ENCODE results near the gene RRM2. TPM values are rescaled to one million over a fixed set of nuclear protein-coding genes. Genes with fewer than 3 reads are reported as not detected.

The RRM2 gene
- total RNA-seq, 1 experiment from 2014 or later, result 330 TPM

DNA sequence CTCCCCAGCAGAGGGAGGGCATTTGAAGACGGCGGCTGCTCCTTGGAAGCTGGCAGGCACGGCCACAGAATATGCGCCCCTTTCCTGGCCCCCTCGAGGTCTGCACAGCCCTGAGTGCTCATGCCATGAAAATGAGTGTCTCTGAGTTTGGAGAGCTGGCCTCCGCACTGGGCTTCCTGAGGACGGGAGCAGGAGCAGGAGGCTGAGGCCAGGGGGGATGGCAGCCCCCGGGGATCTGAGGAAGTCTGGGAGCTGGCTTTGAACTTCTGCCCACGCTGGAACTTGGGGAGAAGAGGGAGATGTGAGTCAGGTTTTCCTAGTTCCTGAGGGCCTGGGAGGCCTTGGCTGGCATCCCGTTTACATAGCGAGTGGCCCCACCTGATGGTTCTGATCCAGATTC, 47.0 kb downstream of the RRM2 start:
- peak overlapping the region; percentile 45; the same call in 1 of the 2 replicates for H3K27ac ChIP-seq (ENCODE audit: low read depth, low read length)
- ATAC-seq (peak; percentile 31; the same call in 1 of the 2 replicates), DNase-seq (ENCODE audit: low read depth, low spot score) (no peak)
- no peak overlapping the region for H2AFZ ChIP-seq (ENCODE audit: low read depth, low read length, poor library complexity, severe bottlenecking)
- intact Hi-C loops (cut with micrococcal nuclease), result no loop called here
- no TSS peak for BruUV-seq (replicated peaks)
- ChIA-PET RAD21 (ENCODE audit: low non-redundant PET in 1 of 2, low total read pairs in 2 of 2, uncharacterized antibody in 2 of 2, unreplicated experiment in 2 of 2) (no interaction called here), CTCF (interaction anchor here (1.0 to 1.7 kb wide), 4 partner anchors 13 to 239 kb away, joined by 3 read pairs; no protein-coding TSS in a partner anchor), POLR2A (interaction anchor here (1.4 kb wide), 1 partner anchor 279 kb away, joined by 3 read pairs; the partner anchor contains the start of gene ODC1)
- TF ChIP-seq SP1 (IDR thresholded peaks at IDR 0.05; ENCODE audit: low read depth), result no peak; the same call in 1 of the 2 replicates
- no peak for TF ChIP-seq RAD21 (IDR thresholded peaks at IDR 0.05; ENCODE audit: low read depth)
- peak; percentile 51; the same call in 1 of the 2 replicates for TF ChIP-seq FOSL1 (IDR thresholded peaks at IDR 0.05; ENCODE audit: low read depth)
- TF ChIP-seq, protein P1, sequence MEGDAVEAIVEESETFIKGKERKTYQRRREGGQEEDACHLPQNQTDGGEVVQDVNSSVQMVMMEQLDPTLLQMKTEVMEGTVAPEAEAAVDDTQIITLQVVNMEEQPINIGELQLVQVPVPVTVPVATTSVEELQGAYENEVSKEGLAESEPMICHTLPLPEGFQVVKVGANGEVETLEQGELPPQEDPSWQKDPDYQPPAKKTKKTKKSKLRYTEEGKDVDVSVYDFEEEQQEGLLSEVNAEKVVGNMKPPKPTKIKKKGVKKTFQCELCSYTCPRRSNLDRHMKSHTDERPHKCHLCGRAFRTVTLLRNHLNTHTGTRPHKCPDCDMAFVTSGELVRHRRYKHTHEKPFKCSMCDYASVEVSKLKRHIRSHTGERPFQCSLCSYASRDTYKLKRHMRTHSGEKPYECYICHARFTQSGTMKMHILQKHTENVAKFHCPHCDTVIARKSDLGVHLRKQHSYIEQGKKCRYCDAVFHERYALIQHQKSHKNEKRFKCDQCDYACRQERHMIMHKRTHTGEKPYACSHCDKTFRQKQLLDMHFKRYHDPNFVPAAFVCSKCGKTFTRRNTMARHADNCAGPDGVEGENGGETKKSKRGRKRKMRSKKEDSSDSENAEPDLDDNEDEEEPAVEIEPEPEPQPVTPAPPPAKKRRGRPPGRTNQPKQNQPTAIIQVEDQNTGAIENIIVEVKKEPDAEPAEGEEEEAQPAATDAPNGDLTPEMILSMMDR (IDR thresholded peaks at IDR 0.05 in 2 of 3, conservative IDR thresholded peaks at IDR 0.05 in 1 of 3; ENCODE audit: borderline replicate concordance in 1 of 3, insufficient read depth in 1 of 3, low read depth in 2 of 3, low read length in 2 of 3), result no peak
- no peak for TF ChIP-seq ZFX (IDR thresholded peaks at IDR 0.05)
- peak; percentile 55; the same call in 1 of the 2 replicates for TF ChIP-seq EGR1 (IDR thresholded peaks at IDR 0.05; ENCODE audit: low read depth)
- H3K36me3 ChIP-seq (ENCODE audit: control insufficient read depth in 1 of 2, insufficient read depth in 2 of 2, low read length in 2 of 2), result no peaks in the 10 kb centered on the region
- H3K9me2 ChIP-seq (ENCODE audit: insufficient read depth), result no peaks in the 10 kb centered on the region
- H4K20me1 ChIP-seq (ENCODE audit: insufficient read depth), result no peaks in the 10 kb centered on the region
- no peak overlapping the region for H3K4me3 ChIP-seq (replicated peaks in 1 of 2; ENCODE audit: low read depth in 1 of 2, low read length in 2 of 2)
- H3K4me2 ChIP-seq (ENCODE audit: low read length), result peak overlapping the region; percentile 45
- H3K79me2 ChIP-seq (ENCODE audit: insufficient read depth, low read length), result no peaks in the 10 kb centered on the region
- no peaks in the 10 kb centered on the region for H3K9me3 ChIP-seq (ENCODE audit: control insufficient read depth in 1 of 2, insufficient read depth in 1 of 2, low read depth in 1 of 2, low read length in 2 of 2)
- no peaks in the 10 kb centered on the region for H3K27me3 ChIP-seq (ENCODE audit: insufficient read depth, low read length)
- H3K9ac ChIP-seq (ENCODE audit: low read length), result no peak overlapping the region
- peaks cover 16 to 27% of the 10 kb centered on the region in 2 experiments for H3K4me1 ChIP-seq (ENCODE audit: control insufficient read depth in 1 of 2, insufficient read depth in 2 of 2, low read length in 2 of 2)

DNA sequence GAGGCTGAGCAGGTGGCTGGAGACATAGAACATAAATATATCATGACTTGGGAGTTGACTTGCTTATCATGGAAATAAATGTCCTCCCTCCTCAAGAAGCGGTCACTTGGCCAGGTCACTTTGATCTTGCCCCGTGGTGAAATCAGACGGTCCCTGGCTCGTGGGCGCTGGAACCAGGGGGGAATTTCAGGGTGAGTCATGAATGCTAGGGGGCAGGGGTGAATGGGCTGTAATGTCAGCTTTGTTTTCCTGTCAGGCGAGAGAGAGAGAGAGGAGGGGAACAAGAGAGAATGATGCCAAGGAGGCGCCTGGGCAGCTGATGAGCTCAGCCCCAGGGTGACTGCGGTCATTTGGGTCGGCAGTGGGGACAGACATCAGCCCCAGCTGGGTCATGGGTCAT, 47.7 kb downstream of the RRM2 start:
- intact Hi-C loops (cut with micrococcal nuclease), result no loop called here

More for the DNA sequence above, 47.7 kb downstream of the RRM2 start:
- no peaks in the 10 kb centered on the region for H3K27me3 ChIP-seq (ENCODE audit: insufficient read depth, low read length)
- no peaks in the 10 kb centered on the region for H3K9me2 ChIP-seq (ENCODE audit: insufficient read depth)
- no peaks in the 10 kb centered on the region for H4K20me1 ChIP-seq (ENCODE audit: insufficient read depth)
- no peak overlapping the region for H2AFZ ChIP-seq (ENCODE audit: low read depth, low read length, poor library complexity, severe bottlenecking)
- H3K4me3 ChIP-seq (replicated peaks in 1 of 2; ENCODE audit: low read depth in 1 of 2, low read length in 2 of 2), result no peak overlapping the region
- no TSS peak for BruUV-seq (replicated peaks)
- peaks cover 16 to 27% of the 10 kb centered on the region in 2 experiments for H3K4me1 ChIP-seq (ENCODE audit: control insufficient read depth in 1 of 2, insufficient read depth in 2 of 2, low read length in 2 of 2)
- 0 out of 2 replicates have a peak, but pooled peaks have one; percentile 29 for TF ChIP-seq EGR1 (IDR thresholded peaks at IDR 0.05; ENCODE audit: low read depth)
- peak; percentile 40 for TF ChIP-seq SP1 (IDR thresholded peaks at IDR 0.05; ENCODE audit: low read depth)
- peak; percentile 33; the same call in 1 of the 2 replicates for TF ChIP-seq FOSL1 (IDR thresholded peaks at IDR 0.05; ENCODE audit: low read depth)
- no peak for TF ChIP-seq YY1 (IDR thresholded peaks at IDR 0.05; ENCODE audit: extremely low read depth, insufficient replicate concordance, low read depth, low read length)
- no peaks in the 10 kb centered on the region for H3K79me2 ChIP-seq (ENCODE audit: insufficient read depth, low read length)
- no peak overlapping the region for H3K9ac ChIP-seq (ENCODE audit: low read length)
- ATAC-seq (peak; percentile 32; the same call in 1 of the 2 replicates), DNase-seq (ENCODE audit: low read depth, low spot score) (no peak)
- H3K36me3 ChIP-seq (ENCODE audit: control insufficient read depth in 1 of 2, insufficient read depth in 2 of 2, low read length in 2 of 2), result no peaks in the 10 kb centered on the region
- ChIA-PET RAD21 (ENCODE audit: low non-redundant PET in 1 of 2, low total read pairs in 2 of 2, uncharacterized antibody in 2 of 2, unreplicated experiment in 2 of 2) (no interaction called here), CTCF (interaction anchor here (1.3 to 1.7 kb wide), 2 partner anchors 73 to 97 kb away, joined by 3 read pairs; no protein-coding TSS in a partner anchor), POLR2A (interaction anchor here (1.4 kb wide), 1 partner anchor 278 kb away, joined by 3 read pairs; the partner anchor contains the start of gene ODC1)
- H3K9me3 ChIP-seq (ENCODE audit: control insufficient read depth in 1 of 2, insufficient read depth in 1 of 2, low read depth in 1 of 2, low read length in 2 of 2), result no peaks in the 10 kb centered on the region
- peak overlapping the region; percentile 45 for H3K4me2 ChIP-seq (ENCODE audit: low read length)
- no peak overlapping the region for H3K27ac ChIP-seq (ENCODE audit: low read depth, low read length)

Measured in HCT116 (cell line).